Measurements from ENCODE around the gene GPC3.

Gene GPC3

DNA sequence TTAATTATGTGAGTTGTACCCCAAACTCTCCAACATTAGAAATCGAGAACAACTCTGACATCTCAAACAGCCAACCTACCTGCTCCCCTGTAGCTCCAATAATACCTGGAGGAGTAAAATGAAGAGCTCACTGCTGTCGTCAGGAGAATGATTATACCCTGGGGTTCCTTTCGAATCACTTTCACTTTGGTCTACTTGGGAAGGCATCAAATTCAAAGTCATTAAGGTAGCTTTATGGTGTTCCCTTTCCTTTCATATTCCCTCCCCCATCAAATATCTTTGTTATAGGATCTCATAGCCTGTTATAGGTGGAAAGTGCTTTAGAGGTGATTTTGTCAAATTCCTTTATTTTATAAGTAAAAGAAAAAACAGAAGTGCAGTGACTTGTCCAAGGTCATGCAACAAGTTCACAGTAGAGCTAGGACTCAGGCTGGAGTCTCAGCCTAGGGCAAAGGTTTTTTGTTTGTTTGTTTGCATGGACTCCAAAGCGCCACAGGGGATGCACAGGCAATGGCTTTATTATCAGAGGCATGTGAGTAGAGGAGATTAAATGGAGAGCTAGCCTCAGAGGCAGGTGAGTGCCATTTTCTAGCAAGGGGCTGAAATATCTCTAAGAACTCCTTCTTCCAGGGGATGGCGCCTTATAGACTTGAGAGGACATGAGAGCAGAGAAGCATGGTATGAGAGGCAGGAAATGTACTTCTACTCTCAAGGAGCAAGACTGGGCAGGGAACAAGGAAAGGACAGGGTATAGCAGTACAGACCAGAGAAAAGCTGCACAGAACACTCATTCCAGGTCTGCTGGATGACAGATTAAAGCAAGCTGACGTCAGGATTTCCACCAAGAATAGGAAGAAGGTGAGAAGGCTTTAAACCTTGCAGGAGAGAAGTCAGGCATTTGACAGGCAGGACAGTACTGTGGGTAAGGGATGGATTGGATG is 308.0 kb downstream of the GPC3 start:
- FAIRE-seq (no peak), DNase-seq (ENCODE audit: insufficient read length) (no peak)

DNA sequence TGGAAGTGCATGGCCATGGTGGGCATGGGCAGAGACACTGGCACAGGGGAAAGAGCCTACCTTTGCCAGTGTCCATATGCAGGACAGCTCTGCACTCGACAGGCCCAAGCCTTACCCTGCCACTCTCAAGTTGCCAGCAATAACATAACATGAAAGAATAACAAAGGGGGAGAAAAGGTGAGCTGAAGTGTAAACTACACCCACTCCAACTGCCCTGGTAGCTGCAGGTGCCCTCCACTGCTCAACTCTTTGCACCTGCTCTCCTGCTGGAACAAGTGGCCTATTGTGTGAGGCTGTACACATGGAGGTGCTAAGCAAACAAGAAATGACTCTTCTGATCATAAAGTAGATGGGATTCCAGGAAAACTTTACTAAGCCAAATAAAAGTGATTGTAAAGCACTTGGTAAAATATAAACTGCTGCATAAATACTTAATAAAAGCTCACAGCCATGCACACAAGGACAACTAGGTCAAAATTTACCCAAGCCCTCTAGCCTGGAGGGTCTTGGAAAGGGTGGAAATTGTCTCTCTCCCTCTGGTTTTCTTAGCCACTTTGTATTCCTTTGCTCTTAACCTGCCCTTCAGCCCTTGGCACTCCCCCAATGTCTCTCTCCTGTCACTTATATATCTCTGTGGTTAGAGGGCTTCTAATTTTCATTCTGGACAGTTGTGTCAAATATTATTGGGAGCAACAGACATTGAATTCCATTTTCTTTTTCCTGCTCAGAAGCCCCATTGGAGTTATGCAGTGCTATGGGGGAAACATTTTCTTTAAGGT is 308.9 kb downstream of the GPC3 start:
- TF ChIP-seq POLR2A (IDR thresholded peaks at IDR 0.05; ENCODE audit: low read depth, low read length) (no peak), POLR2AphosphoS5 (IDR thresholded peaks at IDR 0.05; ENCODE audit: low read depth, low read length) (no peak), TAF1 (IDR thresholded peaks at IDR 0.05; ENCODE audit: borderline replicate concordance, low read depth, low read length) (no peak)
- FAIRE-seq: no peak
- no peak for DNase-seq (ENCODE audit: insufficient read length)

More for the DNA sequence above, 308.0 kb downstream of the GPC3 start:
- TF ChIP-seq POLR2AphosphoS5 (IDR thresholded peaks at IDR 0.05; ENCODE audit: low read depth, low read length): no peak
- no peak for TF ChIP-seq POLR2A (IDR thresholded peaks at IDR 0.05; ENCODE audit: low read depth, low read length)
- TF ChIP-seq TAF1 (IDR thresholded peaks at IDR 0.05; ENCODE audit: borderline replicate concordance, low read depth, low read length): no peak

DNA sequence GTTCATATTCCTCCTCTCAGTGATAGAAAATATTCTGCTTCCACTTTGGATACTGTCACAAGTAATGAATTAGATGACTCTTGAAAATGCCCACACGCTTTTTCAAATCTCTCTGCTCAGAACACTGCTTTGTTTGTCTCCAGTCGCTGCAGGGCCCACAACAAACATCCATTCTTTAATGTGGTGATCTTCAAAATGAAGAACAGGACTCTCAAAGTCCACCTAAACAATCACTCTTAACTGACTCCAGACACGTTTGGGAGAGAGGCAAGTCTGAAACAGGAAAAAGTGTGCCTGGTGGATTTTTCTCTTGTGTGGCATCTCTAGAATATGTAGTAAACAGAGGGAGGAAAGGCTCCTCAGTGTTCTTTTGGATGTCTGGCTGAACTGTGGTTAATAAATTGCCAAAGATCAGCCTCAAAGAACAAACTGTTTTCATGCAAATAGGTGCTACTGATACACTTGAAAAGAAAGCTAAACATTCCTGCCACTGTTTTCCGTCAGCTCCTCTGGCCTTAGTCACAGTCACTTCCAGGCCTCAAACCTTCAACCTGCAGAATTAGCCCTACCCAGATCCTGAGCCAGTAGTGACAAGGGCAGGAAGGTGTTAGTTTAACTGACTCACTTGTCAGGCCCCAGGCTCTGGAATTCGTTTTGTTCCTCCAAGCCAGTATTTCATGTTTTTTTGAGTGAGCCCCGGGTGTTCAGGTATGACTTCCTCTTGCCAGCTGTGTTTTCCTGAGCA is 310.5 kb downstream of the GPC3 start:
- TF ChIP-seq POLR2A (IDR thresholded peaks at IDR 0.05; ENCODE audit: low read depth, low read length) (no peak), TAF1 (IDR thresholded peaks at IDR 0.05; ENCODE audit: borderline replicate concordance, low read depth, low read length) (no peak), POLR2AphosphoS5 (IDR thresholded peaks at IDR 0.05; ENCODE audit: low read depth, low read length) (no peak)
- FAIRE-seq (no peak), DNase-seq (ENCODE audit: insufficient read length) (no peak)

DNA sequence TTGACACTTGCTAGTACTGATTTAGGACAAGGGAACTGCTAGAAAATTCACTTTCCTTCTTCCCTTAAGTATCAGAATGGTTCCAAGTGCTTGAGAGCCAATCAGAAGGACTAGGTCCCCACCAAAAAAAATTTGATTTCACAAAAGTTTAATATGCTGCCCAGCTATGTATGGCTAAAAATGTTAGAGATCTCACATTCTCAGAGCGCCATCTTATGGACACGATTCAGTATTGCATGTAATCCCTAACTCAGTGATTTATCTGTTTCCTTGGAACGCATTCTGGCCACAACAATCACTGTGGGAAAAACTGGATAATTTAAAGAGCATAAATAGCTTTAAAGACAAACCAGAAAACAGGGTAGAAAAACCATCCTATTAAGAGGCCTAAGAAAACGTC is 315.0 kb downstream of the GPC3 start:
- FAIRE-seq: peak; percentile 90

DNA sequence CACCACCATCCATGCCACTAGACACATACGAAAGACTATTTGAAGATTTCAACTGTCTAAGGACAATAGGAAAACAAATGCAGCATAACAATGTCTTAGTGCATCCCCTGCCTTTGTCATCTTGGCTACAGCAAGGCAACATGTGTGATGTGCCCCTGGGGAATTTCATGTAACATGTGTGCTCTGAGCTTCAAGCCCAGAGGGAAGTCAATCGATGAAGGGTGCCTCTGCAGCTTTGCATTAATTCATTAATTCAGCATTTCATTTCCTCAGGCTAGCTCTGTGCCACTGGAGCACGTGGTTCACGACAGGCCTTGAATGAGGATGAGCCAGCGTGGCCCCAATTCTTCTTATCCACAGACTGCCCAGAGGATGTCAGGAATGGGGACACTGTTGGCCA is 316.2 kb downstream of the GPC3 start:
- TF ChIP-seq POLR2AphosphoS5 (IDR thresholded peaks at IDR 0.05; ENCODE audit: low read depth, low read length) (no peak), POLR2A (IDR thresholded peaks at IDR 0.05; ENCODE audit: low read depth, low read length) (no peak), TAF1 (IDR thresholded peaks at IDR 0.05; ENCODE audit: borderline replicate concordance, low read depth, low read length) (no peak)
- no peak for FAIRE-seq
- no peak for DNase-seq (ENCODE audit: insufficient read length)

More for the DNA sequence above, 315.0 kb downstream of the GPC3 start:
- no peak for DNase-seq (ENCODE audit: insufficient read length)
- TF ChIP-seq TAF1 (IDR thresholded peaks at IDR 0.05; ENCODE audit: borderline replicate concordance, low read depth, low read length): no peak

DNA sequence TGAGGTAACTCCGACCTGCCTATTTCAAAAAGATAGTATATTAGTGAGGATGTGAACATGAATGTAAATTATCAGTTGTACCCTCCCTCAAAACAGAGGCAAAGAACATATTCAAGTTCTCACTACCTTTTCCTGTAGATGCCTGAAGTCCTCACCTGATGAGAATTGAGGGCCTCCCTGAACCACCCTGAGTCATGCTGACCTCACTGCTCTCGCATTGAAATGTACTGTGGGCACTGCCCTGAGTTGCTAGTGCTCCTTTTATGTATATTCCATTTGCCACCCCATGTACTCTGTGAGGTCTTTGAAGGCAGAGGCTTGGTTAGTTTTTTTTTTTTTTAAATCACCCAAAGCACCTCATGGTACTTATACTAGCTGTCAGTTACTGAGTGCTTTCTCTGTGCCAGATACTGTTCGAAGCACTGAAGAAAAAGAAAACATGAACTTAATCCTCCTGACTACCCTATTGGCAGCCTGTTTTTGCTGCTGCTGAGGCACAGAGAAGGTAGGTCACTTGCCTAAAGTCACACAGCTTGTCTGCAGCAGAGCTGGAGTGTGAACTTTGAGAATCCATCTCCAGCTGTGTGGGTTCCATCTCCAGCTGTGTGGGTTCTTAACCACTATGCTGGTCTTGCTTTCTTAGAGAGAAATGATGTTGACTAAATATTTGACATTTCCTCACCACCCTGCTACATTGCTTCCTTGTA is 317.0 kb downstream of the GPC3 start:
- FAIRE-seq (no peak), DNase-seq (ENCODE audit: insufficient read length) (no peak)
- TF ChIP-seq POLR2AphosphoS5 (IDR thresholded peaks at IDR 0.05; ENCODE audit: low read depth, low read length) (no peak), POLR2A (IDR thresholded peaks at IDR 0.05; ENCODE audit: low read depth, low read length) (no peak), TAF1 (IDR thresholded peaks at IDR 0.05; ENCODE audit: borderline replicate concordance, low read depth, low read length) (no peak)

DNA sequence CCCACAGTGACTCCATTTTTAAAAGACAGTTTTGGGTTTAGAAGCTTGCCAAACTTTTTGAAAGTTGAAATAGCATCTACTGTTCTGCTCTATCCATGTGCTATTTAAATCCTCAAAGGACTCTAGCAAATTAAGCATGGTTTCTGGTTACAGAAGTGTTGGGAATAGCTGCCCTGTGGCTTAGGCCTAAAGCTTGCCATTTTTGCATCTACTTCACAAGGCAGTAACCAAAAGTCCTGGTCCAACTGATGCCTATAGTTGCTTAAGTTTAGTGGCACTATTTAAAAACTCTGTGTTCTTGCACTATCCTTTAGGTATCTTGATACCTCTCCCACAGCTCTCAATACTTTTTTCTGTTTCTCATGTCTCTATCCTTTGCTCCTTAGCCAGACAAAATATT is 319.1 kb downstream of the GPC3 start:
- DNase-seq (ENCODE audit: insufficient read length) (no peak), FAIRE-seq (no peak)
- TF ChIP-seq POLR2A (IDR thresholded peaks at IDR 0.05; ENCODE audit: low read depth, low read length) (no peak), TAF1 (IDR thresholded peaks at IDR 0.05; ENCODE audit: borderline replicate concordance, low read depth, low read length) (no peak), POLR2AphosphoS5 (IDR thresholded peaks at IDR 0.05; ENCODE audit: low read depth, low read length) (no peak)

DNA sequence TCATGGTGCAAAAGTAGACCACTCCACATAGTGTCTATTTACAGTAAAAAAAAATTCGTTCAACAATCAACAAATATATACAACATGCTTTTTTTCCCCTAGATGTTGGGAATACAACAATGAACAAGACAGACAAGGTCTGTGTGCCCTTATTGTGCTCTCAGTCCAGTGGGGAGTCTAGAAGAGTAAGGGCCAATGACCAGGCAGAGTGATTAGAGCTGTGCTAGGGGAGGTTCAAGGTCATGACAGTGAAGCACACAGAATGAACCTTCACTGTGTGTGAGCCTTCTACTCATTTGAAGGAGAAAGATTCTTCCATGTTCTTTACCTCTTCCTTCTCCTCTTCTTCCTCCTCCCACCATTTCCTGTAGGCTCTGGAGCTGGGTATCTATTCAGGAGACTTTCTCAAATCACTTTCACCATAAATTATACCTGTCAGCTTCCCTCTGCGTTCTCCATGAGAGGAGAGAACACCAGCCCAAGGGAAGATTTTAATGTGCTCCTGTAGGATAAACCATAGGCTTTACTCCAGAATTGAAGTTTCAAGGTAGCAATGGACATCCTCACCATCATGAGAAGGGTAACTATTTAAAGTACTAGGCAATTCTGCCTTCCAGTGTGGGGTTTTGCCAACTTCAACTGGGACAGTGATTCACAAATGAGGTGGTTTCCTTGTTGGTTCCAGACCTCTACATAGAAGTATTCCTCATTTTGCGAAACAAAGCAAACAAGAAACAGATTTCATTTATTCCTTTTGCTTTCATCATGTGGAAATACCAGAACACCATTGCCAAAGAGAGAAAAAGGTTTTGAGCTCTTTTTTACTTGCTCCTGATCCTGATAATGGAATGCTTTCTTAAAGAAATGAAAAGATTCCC is 323.2 kb downstream of the GPC3 start:
- TF ChIP-seq POLR2A (IDR thresholded peaks at IDR 0.05; ENCODE audit: low read depth, low read length): no peak
- TF ChIP-seq TAF1 (IDR thresholded peaks at IDR 0.05; ENCODE audit: borderline replicate concordance, low read depth, low read length): no peak
- no peak for TF ChIP-seq POLR2AphosphoS5 (IDR thresholded peaks at IDR 0.05; ENCODE audit: low read depth, low read length)
- no peak for FAIRE-seq
- DNase-seq (ENCODE audit: insufficient read length): no peak

DNA sequence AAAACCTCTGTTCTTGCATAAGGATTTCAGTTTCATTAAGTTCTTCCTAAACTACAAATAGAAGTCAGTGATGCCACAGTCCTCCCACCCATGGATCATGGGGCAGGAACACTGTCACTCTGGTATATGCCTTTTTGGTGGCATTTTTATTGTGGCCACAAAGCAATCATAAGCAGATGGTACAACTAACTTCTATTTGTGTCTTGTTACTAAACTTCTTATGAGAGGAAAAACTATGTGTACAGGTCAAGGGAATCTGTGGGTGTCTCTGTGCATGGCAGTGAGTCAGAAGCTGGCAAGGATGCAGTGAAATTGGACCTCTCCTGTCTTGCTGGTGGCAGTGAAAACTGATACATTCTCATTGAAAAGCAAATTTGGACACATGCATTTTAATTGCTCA is 325.1 kb downstream of the GPC3 start:
- FAIRE-seq (no peak), DNase-seq (ENCODE audit: insufficient read length) (no peak)
- TF ChIP-seq POLR2AphosphoS5 (IDR thresholded peaks at IDR 0.05; ENCODE audit: low read depth, low read length) (no peak), POLR2A (IDR thresholded peaks at IDR 0.05; ENCODE audit: low read depth, low read length) (no peak), TAF1 (IDR thresholded peaks at IDR 0.05; ENCODE audit: borderline replicate concordance, low read depth, low read length) (no peak)
